ENCODE data around the gene FBXO10.
"Not testable (repeated sequence)": the region's sequence is repeated elsewhere in the genome, so short reads cannot be mapped to it uniquely, and the experiment has no call there.

The FBXO10 gene

GRCh38 chr9:37549527-37549926 lies 26.7 kb downstream of the FBXO10 start:
- no peak for DNase-seq

GRCh38 chr9:37547328-37547878 lies 28.8 kb downstream of the FBXO10 start:
- DNase-seq = no peak

GRCh38 chr9:37543468-37543867 lies 32.7 kb downstream of the FBXO10 start:
- DNase-seq = no peak

GRCh38 chr9:37542895-37543294 lies 33.3 kb downstream of the FBXO10 start:
- DNase-seq = no peak

GRCh38 chr9:37542488-37542887 lies 33.7 kb downstream of the FBXO10 start:
- DNase-seq = no peak

- no peak for DNase-seq
These were observed 34.7 kb downstream of the FBXO10 start for GRCh38 chr9:37541465-37541864.

- DNase-seq = no peak
These were observed 35.5 kb downstream of the FBXO10 start for GRCh38 chr9:37540634-37541033.

- no peak for DNase-seq
These were observed 36.5 kb downstream of the FBXO10 start for GRCh38 chr9:37539634-37540033.

- no peak for DNase-seq
These were observed 38.1 kb downstream of the FBXO10 start for GRCh38 chr9:37538099-37538498.

GRCh38 chr9:37534901-37535300 lies 41.3 kb downstream of the FBXO10 start:
- no peak for DNase-seq

- no peak for DNase-seq
These were observed 41.8 kb downstream of the FBXO10 start for GRCh38 chr9:37534412-37534811.

GRCh38 chr9:37531699-37532098 lies 44.5 kb downstream of the FBXO10 start:
- no peak for DNase-seq

- DNase-seq = no peak
These were observed 47.3 kb downstream of the FBXO10 start for GRCh38 chr9:37528652-37529471.

- no peak for DNase-seq
These were observed 52.3 kb downstream of the FBXO10 start for GRCh38 chr9:37523916-37524315.

GRCh38 chr9:37522971-37523370 lies 53.2 kb downstream of the FBXO10 start:
- DNase-seq = no peak

- no peak for DNase-seq
These were observed 55.1 kb downstream of the FBXO10 start for GRCh38 chr9:37521111-37521510.

- DNase-seq = no peak
These were observed 55.5 kb downstream of the FBXO10 start for GRCh38 chr9:37520641-37521040.

GRCh38 chr9:37517923-37518322 lies 58.3 kb downstream of the FBXO10 start:
- DNase-seq = no peak

GRCh38 chr9:37515620-37516258 lies 60.4 kb downstream of the FBXO10 start:
- no peak for DNase-seq

GRCh38 chr9:37514999-37515398 lies 61.2 kb downstream of the FBXO10 start:
- no peak for DNase-seq

GRCh38 chr9:37514415-37514814 lies 61.8 kb downstream of the FBXO10 start:
- not testable (repeated sequence) for DNase-seq

- no peak for DNase-seq
These were observed 63.7 kb downstream of the FBXO10 start for GRCh38 chr9:37512437-37512836.

GRCh38 chr9:37511016-37512010 lies 64.9 kb downstream of the FBXO10 start:
- DNase-seq = no peak

All from NCI-H187 (cell line).